ENCODE data around the gene RAB3GAP1.

RAB3GAP1 gene

GRCh38 chr2:135149251-135149650, 97.2 kb downstream of the RAB3GAP1 start:
- no peaks in the 10 kb centered on the region for H3K9me3 ChIP-seq (ENCODE audit: control insufficient read depth, low read length)
- no peak overlapping the region for H3K9ac ChIP-seq (ENCODE audit: low read length)
- H3K4me1 ChIP-seq (ENCODE audit: control insufficient read depth, insufficient read depth, low read length), result peaks cover 16% of the 10 kb centered on the region
- peaks cover 42% of the 10 kb centered on the region for H3K36me3 ChIP-seq (ENCODE audit: control insufficient read depth, insufficient read depth, low read length, severe bottlenecking)
- DNase-seq (ENCODE audit: low read depth), result peak; percentile 26
- H3K27me3 ChIP-seq (replicated peaks; ENCODE audit: control insufficient read depth, insufficient read depth, low read length), result no peaks in the 10 kb centered on the region
- no peak overlapping the region for H3K4me3 ChIP-seq (ENCODE audit: low read length)

- Histone ChIP-seq H3K36me3 (ENCODE audit: control insufficient read depth, insufficient read depth, low read length, severe bottlenecking) (peaks cover 55% of the 10 kb centered on the region), H3K9ac (ENCODE audit: low read length) (no peak overlapping the region), H3K9me3 (ENCODE audit: control insufficient read depth, low read length) (no peaks in the 10 kb centered on the region), H3K4me3 (ENCODE audit: low read length) (no peak overlapping the region), H3K4me1 (ENCODE audit: control insufficient read depth, insufficient read depth, low read length) (peaks cover 8% of the 10 kb centered on the region), H3K27me3 (replicated peaks; ENCODE audit: control insufficient read depth, insufficient read depth, low read length) (no peaks in the 10 kb centered on the region)
- DNase-seq (ENCODE audit: low read depth), result no peak
These were observed 98.6 kb downstream of the RAB3GAP1 start for GRCh38 chr2:135150725-135151124.

GRCh38 chr2:135151615-135152014, 99.5 kb downstream of the RAB3GAP1 start:
- H3K9me3 ChIP-seq (ENCODE audit: control insufficient read depth, low read length), result no peaks in the 10 kb centered on the region
- H3K4me1 ChIP-seq (ENCODE audit: control insufficient read depth, insufficient read depth, low read length), result peaks cover 8% of the 10 kb centered on the region
- H3K4me3 ChIP-seq (ENCODE audit: low read length), result no peak overlapping the region
- H3K27me3 ChIP-seq (replicated peaks; ENCODE audit: control insufficient read depth, insufficient read depth, low read length), result no peaks in the 10 kb centered on the region
- DNase-seq (ENCODE audit: low read depth), result no peak
- H3K9ac ChIP-seq (ENCODE audit: low read length), result no peak overlapping the region
- H3K36me3 ChIP-seq (ENCODE audit: control insufficient read depth, insufficient read depth, low read length, severe bottlenecking), result peaks cover 64% of the 10 kb centered on the region

- H3K4me3 ChIP-seq (ENCODE audit: low read length), result no peak overlapping the region
- H3K27me3 ChIP-seq (replicated peaks; ENCODE audit: control insufficient read depth, insufficient read depth, low read length), result no peaks in the 10 kb centered on the region
- H3K36me3 ChIP-seq (ENCODE audit: control insufficient read depth, insufficient read depth, low read length, severe bottlenecking), result peaks cover 71% of the 10 kb centered on the region
- no peak overlapping the region for H3K9ac ChIP-seq (ENCODE audit: low read length)
- H3K4me1 ChIP-seq (ENCODE audit: control insufficient read depth, insufficient read depth, low read length), result peaks cover 8% of the 10 kb centered on the region
- no peaks in the 10 kb centered on the region for H3K9me3 ChIP-seq (ENCODE audit: control insufficient read depth, low read length)
- DNase-seq (ENCODE audit: low read depth), result peak; percentile 3
These were observed 100.3 kb downstream of the RAB3GAP1 start for GRCh38 chr2:135152361-135152760.

- Histone ChIP-seq H3K4me3 (ENCODE audit: low read length) (no peak overlapping the region), H3K36me3 (ENCODE audit: control insufficient read depth, insufficient read depth, low read length, severe bottlenecking) (peaks cover 92% of the 10 kb centered on the region), H3K4me1 (ENCODE audit: control insufficient read depth, insufficient read depth, low read length) (no peaks in the 10 kb centered on the region), H3K27me3 (replicated peaks; ENCODE audit: control insufficient read depth, insufficient read depth, low read length) (no peaks in the 10 kb centered on the region), H3K9me3 (ENCODE audit: control insufficient read depth, low read length) (no peaks in the 10 kb centered on the region), H3K9ac (ENCODE audit: low read length) (no peak overlapping the region)
- DNase-seq (ENCODE audit: low read depth), result no peak
These were observed 102.9 kb downstream of the RAB3GAP1 start for GRCh38 chr2:135154962-135155361.

GRCh38 chr2:135157856-135158255, 105.8 kb downstream of the RAB3GAP1 start:
- DNase-seq (ENCODE audit: low read depth), result no peak
- Histone ChIP-seq H3K4me1 (ENCODE audit: control insufficient read depth, insufficient read depth, low read length) (no peaks in the 10 kb centered on the region), H3K27me3 (replicated peaks; ENCODE audit: control insufficient read depth, insufficient read depth, low read length) (no peaks in the 10 kb centered on the region), H3K9ac (ENCODE audit: low read length) (no peak overlapping the region), H3K4me3 (ENCODE audit: low read length) (no peak overlapping the region), H3K9me3 (ENCODE audit: control insufficient read depth, low read length) (no peaks in the 10 kb centered on the region), H3K36me3 (ENCODE audit: control insufficient read depth, insufficient read depth, low read length, severe bottlenecking) (peaks cover 81% of the 10 kb centered on the region)

GRCh38 chr2:135159191-135159590, 107.1 kb downstream of the RAB3GAP1 start:
- Histone ChIP-seq H3K4me3 (ENCODE audit: low read length) (no peak overlapping the region), H3K9me3 (ENCODE audit: control insufficient read depth, low read length) (no peaks in the 10 kb centered on the region), H3K4me1 (ENCODE audit: control insufficient read depth, insufficient read depth, low read length) (peaks cover under 1% of the 10 kb centered on the region), H3K9ac (ENCODE audit: low read length) (no peak overlapping the region), H3K36me3 (ENCODE audit: control insufficient read depth, insufficient read depth, low read length, severe bottlenecking) (peaks cover 79% of the 10 kb centered on the region), H3K27me3 (replicated peaks; ENCODE audit: control insufficient read depth, insufficient read depth, low read length) (no peaks in the 10 kb centered on the region)
- no peak for DNase-seq (ENCODE audit: low read depth)

- H3K4me1 ChIP-seq (ENCODE audit: control insufficient read depth, insufficient read depth, low read length), result peaks cover 6% of the 10 kb centered on the region
- H3K27me3 ChIP-seq (replicated peaks; ENCODE audit: control insufficient read depth, insufficient read depth, low read length), result no peaks in the 10 kb centered on the region
- H3K4me3 ChIP-seq (ENCODE audit: low read length), result no peak overlapping the region
- H3K36me3 ChIP-seq (ENCODE audit: control insufficient read depth, insufficient read depth, low read length, severe bottlenecking), result peaks cover 77% of the 10 kb centered on the region
- no peak for DNase-seq (ENCODE audit: low read depth)
- no peaks in the 10 kb centered on the region for H3K9me3 ChIP-seq (ENCODE audit: control insufficient read depth, low read length)
- H3K9ac ChIP-seq (ENCODE audit: low read length), result no peak overlapping the region
These were observed 110.3 kb downstream of the RAB3GAP1 start for GRCh38 chr2:135162377-135162776.

- peaks cover 80% of the 10 kb centered on the region for H3K36me3 ChIP-seq (ENCODE audit: control insufficient read depth, insufficient read depth, low read length, severe bottlenecking)
- H3K9ac ChIP-seq (ENCODE audit: low read length), result no peak overlapping the region
- no peaks in the 10 kb centered on the region for H3K27me3 ChIP-seq (replicated peaks; ENCODE audit: control insufficient read depth, insufficient read depth, low read length)
- peaks cover 6% of the 10 kb centered on the region for H3K4me1 ChIP-seq (ENCODE audit: control insufficient read depth, insufficient read depth, low read length)
- no peaks in the 10 kb centered on the region for H3K9me3 ChIP-seq (ENCODE audit: control insufficient read depth, low read length)
- no peak overlapping the region for H3K4me3 ChIP-seq (ENCODE audit: low read length)
- DNase-seq (ENCODE audit: low read depth), result no peak
These were observed 110.7 kb downstream of the RAB3GAP1 start for GRCh38 chr2:135162786-135163185.

GRCh38 chr2:135163306-135163705, 111.2 kb downstream of the RAB3GAP1 start:
- H3K9ac ChIP-seq (ENCODE audit: low read length), result no peak overlapping the region

GRCh38 chr2:135163901-135164300, 111.8 kb downstream of the RAB3GAP1 start:
- H3K27me3 ChIP-seq (replicated peaks; ENCODE audit: control insufficient read depth, insufficient read depth, low read length), result no peaks in the 10 kb centered on the region
- no peak overlapping the region for H3K9ac ChIP-seq (ENCODE audit: low read length)
- DNase-seq (ENCODE audit: low read depth), result no peak
- H3K36me3 ChIP-seq (ENCODE audit: control insufficient read depth, insufficient read depth, low read length, severe bottlenecking), result peaks cover 79% of the 10 kb centered on the region
- H3K9me3 ChIP-seq (ENCODE audit: control insufficient read depth, low read length), result no peaks in the 10 kb centered on the region
- H3K4me3 ChIP-seq (ENCODE audit: low read length), result no peak overlapping the region
- peaks cover 14% of the 10 kb centered on the region for H3K4me1 ChIP-seq (ENCODE audit: control insufficient read depth, insufficient read depth, low read length)

More at GRCh38 chr2:135163306-135163705, 111.2 kb downstream of the RAB3GAP1 start:
- H3K4me3 ChIP-seq (ENCODE audit: low read length), result no peak overlapping the region
- DNase-seq (ENCODE audit: low read depth), result no peak
- no peaks in the 10 kb centered on the region for H3K9me3 ChIP-seq (ENCODE audit: control insufficient read depth, low read length)
- no peaks in the 10 kb centered on the region for H3K27me3 ChIP-seq (replicated peaks; ENCODE audit: control insufficient read depth, insufficient read depth, low read length)
- H3K4me1 ChIP-seq (ENCODE audit: control insufficient read depth, insufficient read depth, low read length), result peaks cover 10% of the 10 kb centered on the region
- peaks cover 78% of the 10 kb centered on the region for H3K36me3 ChIP-seq (ENCODE audit: control insufficient read depth, insufficient read depth, low read length, severe bottlenecking)

GRCh38 chr2:135164431-135164830, 112.3 kb downstream of the RAB3GAP1 start:
- peaks cover 79% of the 10 kb centered on the region for H3K36me3 ChIP-seq (ENCODE audit: control insufficient read depth, insufficient read depth, low read length, severe bottlenecking)
- peaks cover 14% of the 10 kb centered on the region for H3K4me1 ChIP-seq (ENCODE audit: control insufficient read depth, insufficient read depth, low read length)
- H3K9ac ChIP-seq (ENCODE audit: low read length), result no peak overlapping the region
- H3K9me3 ChIP-seq (ENCODE audit: control insufficient read depth, low read length), result no peaks in the 10 kb centered on the region
- peak; percentile 55 for DNase-seq (ENCODE audit: low read depth)
- no peaks in the 10 kb centered on the region for H3K27me3 ChIP-seq (replicated peaks; ENCODE audit: control insufficient read depth, insufficient read depth, low read length)
- no peak overlapping the region for H3K4me3 ChIP-seq (ENCODE audit: low read length)
